Activated naive CD4-positive, alpha-beta T cell treated with anti-CD3 and anti-CD28 coated beads, Interleukin-2, amount 10 ng/mL, durations not matched to agents 7 days and 5 days (primary cell): ENCODE results near the gene RABGGTA.

Experiments
- CTCF ChIA-PET: fragments of 350-600 bp; sonication (Branson Sonifier 250); formaldehyde crosslinking; loops from one replicate; lab custom pipeline; 2021; ENCODE audit warnings: antibody characterized with exemption; lab: Charles Lee
- DNase-seq: peaks from one replicate; pipeline ENCODE4 v3.0.0-alpha.2; 2020
- H3K27ac Mint-ChIP-seq: one replicate; pipeline ENCODE4 v1.8.0; 2021; ENCODE audit warnings: mild to moderate bottlenecking, moderate library complexity, mixed read lengths
- H3K27me3 Mint-ChIP-seq: one replicate; pipeline ENCODE4 v1.8.0; 2021; ENCODE audit warnings: mild to moderate bottlenecking, mixed read lengths
- H3K36me3 Mint-ChIP-seq: one replicate; pipeline ENCODE4 v1.8.0; 2021; ENCODE audit warnings: mixed read lengths
- H3K4me1 Mint-ChIP-seq: one replicate; pipeline ENCODE4 v1.8.0; 2021; ENCODE audit warnings: mixed read lengths
- H3K4me3 Mint-ChIP-seq: one replicate; pipeline ENCODE4 v1.8.0; 2021; ENCODE audit warnings: mild to moderate bottlenecking, moderate library complexity, mixed read lengths
- H3K9me3 Mint-ChIP-seq: one replicate; pipeline ENCODE4 v1.8.0; 2021; ENCODE audit warnings: mixed read lengths

Gene RABGGTA

DNA sequence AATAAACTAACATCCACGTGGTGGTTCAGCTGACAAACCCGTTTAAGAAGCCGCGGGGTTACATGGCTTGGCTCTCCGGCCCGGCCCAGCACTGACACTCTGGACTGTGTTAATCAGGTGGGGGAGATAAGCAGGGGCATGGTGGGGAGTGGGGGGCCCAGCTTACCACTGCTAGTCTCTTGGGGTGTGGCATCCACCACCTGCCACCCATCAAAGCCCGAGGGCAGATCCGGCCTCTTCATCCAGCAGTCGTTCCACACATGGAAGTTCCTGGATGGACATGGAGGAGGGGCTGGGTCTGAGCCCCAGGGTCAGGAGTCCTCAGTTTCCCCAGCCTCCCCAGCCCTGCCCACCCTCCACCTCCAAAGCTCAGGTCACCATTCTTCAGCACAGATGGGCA lies 13.3 kb downstream of the RABGGTA start:
- no peaks in the 10 kb centered on the region for H3K9me3 Mint-ChIP-seq
- no peaks in the 10 kb centered on the region for H3K27me3 Mint-ChIP-seq
- no peak for DNase-seq
- CTCF ChIA-PET: interaction anchor here (0.8 to 1.3 kb wide), 2 partner anchors 15 to 52 kb away, joined by 3 to 5 read pairs; partner anchors contain the start of genes LTB4R2 and TINF2
- H3K4me3 Mint-ChIP-seq: no peak overlapping the region
- H3K4me1 Mint-ChIP-seq: no peaks in the 10 kb centered on the region
- H3K36me3 Mint-ChIP-seq: peaks cover 5% of the 10 kb centered on the region
- no peak overlapping the region for H3K27ac Mint-ChIP-seq

GRCh38 chr14:24256960-24257359 lies 14.4 kb downstream of the RABGGTA start:
- Mint-ChIP-seq H3K36me3 (peaks cover 5% of the 10 kb centered on the region), H3K27ac (no peak overlapping the region), H3K4me1 (no peaks in the 10 kb centered on the region), H3K27me3 (no peaks in the 10 kb centered on the region), H3K9me3 (no peaks in the 10 kb centered on the region), H3K4me3 (no peak overlapping the region)
- CTCF ChIA-PET: interaction anchor here (1.0 to 1.3 kb wide), 3 partner anchors 14 to 52 kb away, joined by 3 to 5 read pairs (median 4); partner anchors contain the start of gene TINF2
- no peak for DNase-seq

DNA sequence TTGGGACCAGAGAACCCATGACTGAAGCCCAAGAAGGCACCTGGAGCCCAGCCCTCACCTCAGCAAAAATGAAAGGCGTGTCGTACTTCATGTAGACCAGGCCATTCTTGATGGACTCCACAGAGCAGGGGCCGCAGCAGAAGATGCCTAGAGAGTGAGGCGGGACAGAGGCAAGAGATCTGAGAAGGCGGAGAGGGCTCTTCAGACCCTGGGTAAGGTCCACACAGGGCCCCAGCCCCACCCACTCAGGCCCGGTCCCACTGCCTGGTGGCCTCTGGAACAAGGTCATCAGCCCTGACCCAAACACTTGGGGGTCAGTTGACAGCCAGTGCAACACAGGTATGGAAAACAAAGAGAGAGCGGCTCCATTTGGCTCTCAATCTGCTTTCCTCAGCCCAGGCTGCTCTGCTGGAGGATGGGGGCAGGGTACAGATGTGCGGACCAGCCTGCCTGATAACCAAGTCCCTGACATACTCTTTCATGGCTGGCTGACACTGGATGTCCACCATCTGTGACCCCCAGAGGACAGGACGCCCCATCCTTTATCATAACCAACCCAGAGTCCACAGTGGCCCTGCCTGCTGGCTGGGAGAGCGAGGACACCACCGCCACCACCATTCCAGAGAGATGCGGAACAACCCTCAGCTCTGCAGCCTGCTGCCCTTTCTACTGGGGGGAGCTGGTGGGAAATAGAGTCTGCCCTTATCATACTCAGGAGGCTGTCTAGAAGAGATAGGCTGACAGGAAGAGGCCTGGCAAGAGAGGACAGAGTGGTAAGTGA lies 15.3 kb downstream of the RABGGTA start:
- no peak overlapping the region for H3K4me3 Mint-ChIP-seq

DNA sequence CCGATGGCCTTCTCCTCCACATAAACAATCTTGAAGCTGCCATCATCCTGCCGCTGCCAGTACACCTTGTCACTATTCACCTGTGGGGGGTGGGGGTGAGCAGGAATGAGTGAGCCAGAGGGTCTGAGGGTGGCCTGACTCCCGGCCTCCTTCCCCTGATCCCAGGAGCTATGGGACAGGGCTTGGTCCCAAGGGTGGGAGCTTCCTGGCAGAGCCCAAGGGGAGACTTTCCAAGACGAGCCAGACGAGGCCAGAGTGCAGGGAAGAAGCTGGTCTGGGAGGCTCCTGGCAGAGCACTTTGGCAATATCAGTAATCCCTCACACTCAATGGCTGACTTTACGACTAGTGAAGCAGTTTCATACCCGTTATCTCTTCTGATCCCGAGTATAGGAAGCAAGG lies 16.0 kb downstream of the RABGGTA start:
- no peaks in the 10 kb centered on the region for H3K9me3 Mint-ChIP-seq
- DNase-seq: no peak
- no peaks in the 10 kb centered on the region for H3K27me3 Mint-ChIP-seq
- H3K36me3 Mint-ChIP-seq: peaks cover 5% of the 10 kb centered on the region
- CTCF ChIA-PET: interaction anchor here (1.0 kb wide), 1 partner anchor 41 kb away, joined by 4 read pairs; no protein-coding TSS in a partner anchor
- H3K27ac Mint-ChIP-seq: no peak overlapping the region
- H3K4me1 Mint-ChIP-seq: peaks cover 12% of the 10 kb centered on the region
- H3K4me3 Mint-ChIP-seq: no peak overlapping the region

More for the DNA sequence above, 15.3 kb downstream of the RABGGTA start:
- H3K27me3 Mint-ChIP-seq: no peaks in the 10 kb centered on the region
- H3K9me3 Mint-ChIP-seq: no peaks in the 10 kb centered on the region
- H3K27ac Mint-ChIP-seq: no peak overlapping the region
- DNase-seq: no peak
- CTCF ChIA-PET: interaction anchor here (1.0 to 1.1 kb wide), 3 partner anchors 40 to 52 kb away, joined by 3 to 4 read pairs (median 4); no protein-coding TSS in a partner anchor
- H3K4me1 Mint-ChIP-seq: peaks cover 5% of the 10 kb centered on the region
- H3K36me3 Mint-ChIP-seq: peaks cover 5% of the 10 kb centered on the region

DNA sequence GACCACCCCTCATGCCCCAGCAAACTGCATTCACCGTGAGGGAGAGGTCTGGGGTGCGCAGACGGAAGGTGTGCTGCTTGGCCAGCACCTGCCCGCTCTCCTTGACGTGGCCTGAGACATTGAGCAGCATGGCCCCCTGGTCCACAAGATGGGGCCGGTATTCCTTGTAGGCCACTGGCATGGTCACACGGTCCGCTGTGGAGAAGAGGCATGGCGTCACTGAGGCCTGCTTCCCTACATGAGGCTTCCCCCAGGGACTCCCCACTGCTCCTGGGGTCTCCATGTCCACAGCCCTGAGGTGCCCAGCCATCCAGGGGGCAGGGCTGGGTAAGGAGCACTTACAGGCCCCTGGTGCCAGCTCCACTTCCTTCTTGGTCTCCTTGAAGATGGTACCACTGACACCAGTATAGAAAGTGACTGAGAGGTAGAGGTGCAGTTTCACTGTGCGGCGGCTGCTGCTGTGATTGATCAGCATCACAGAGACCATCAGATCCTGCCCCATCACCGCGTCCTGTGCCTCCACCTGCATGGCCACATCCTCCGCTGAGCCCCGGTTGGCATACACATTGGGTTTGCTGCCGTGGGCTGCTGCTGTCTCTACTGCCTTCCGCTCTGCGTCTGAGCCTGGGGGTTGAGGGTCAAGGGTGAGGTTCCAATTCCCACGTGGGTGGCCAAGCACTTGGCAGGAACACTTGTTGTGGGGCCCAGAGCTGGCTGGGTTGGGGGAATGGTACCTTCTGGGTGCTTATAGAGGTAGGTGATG lies 16.6 kb downstream of the RABGGTA start:
- H3K27me3 Mint-ChIP-seq: no peaks in the 10 kb centered on the region
- H3K4me3 Mint-ChIP-seq: no peak overlapping the region
- H3K4me1 Mint-ChIP-seq: peaks cover 17% of the 10 kb centered on the region
- DNase-seq: no peak
- no peak overlapping the region for H3K27ac Mint-ChIP-seq
- CTCF ChIA-PET: interaction anchor here (0.6 to 1.0 kb wide), 2 partner anchors 13 to 42 kb away, joined by 3 to 4 read pairs; partner anchors contain the start of gene TINF2
- no peaks in the 10 kb centered on the region for H3K9me3 Mint-ChIP-seq
- peaks cover 5% of the 10 kb centered on the region for H3K36me3 Mint-ChIP-seq

DNA sequence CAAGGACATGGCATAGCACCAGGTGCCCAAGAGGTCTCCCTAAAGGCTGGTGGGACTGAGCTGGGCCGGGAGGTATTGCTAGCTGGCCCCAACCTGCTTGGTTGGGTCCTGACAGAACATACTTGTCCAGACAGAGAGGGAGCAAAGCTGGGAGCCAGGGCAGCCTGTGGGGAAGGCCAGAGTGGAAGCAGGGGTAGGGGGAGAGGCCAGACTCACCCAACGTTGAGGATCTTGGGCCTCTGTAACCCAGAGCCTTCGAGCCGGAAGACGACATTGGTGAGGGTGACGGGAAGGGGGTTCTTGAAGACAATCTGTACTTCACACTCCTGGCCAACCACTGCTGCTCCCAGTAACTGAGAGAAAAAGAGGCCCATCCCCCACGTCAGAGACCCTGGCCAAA lies 17.5 kb downstream of the RABGGTA start:
- Mint-ChIP-seq H3K27me3 (no peaks in the 10 kb centered on the region), H3K27ac (no peak overlapping the region)

DNA sequence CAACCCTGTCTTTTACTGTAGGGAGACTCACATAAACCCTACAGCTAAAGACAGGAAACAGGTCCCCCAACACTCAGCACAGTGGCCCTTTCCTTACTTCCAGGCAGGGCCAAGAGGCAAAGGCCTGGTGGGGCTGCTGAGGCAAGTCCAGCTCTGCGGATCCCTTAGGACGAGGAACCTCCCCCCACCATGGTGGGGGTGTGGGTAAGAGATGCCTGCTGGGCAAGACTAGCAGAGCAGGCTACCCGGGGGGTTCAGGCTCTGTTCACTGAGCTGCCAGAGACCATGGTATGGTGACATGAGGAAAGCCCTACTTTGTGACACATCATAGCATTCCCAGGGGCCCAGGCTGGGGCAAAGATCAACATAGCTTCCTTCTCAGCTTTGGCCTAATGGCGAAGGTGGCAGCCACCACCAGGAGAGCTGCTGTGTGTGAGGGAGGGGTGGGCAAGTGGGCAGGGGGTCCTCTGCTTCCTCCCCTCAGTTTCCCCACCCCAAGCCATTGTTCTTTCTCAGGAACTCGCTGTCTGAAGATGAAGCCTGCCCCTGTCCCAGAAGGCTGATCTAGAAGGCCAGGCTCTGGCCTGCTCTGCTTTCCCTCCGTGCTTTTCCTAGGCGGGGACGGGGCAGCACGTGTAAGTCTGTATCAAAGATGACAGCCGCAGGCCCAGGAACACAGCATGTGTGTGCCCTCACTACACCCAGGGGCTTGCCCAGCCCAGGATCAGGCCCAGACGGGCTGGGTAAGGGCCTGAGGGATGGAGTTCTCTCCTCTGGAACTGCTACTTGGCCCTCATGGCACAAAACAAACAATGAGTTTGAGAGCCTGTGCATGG lies 18.9 kb downstream of the RABGGTA start:
- Mint-ChIP-seq H3K4me3 (no peak overlapping the region), H3K27ac (no peak overlapping the region), H3K27me3 (no peaks in the 10 kb centered on the region), H3K4me1 (peaks cover 30% of the 10 kb centered on the region), H3K36me3 (peaks cover 9% of the 10 kb centered on the region), H3K9me3 (no peaks in the 10 kb centered on the region)
- no peak for DNase-seq
- CTCF ChIA-PET: interaction anchor here (0.7 to 2.7 kb wide), 5 partner anchors 10 to 60 kb away, joined by 3 to 12 read pairs (median 4); partner anchors contain the start of genes CIDEB, RABGGTA and TINF2

More for the DNA sequence above, 17.5 kb downstream of the RABGGTA start:
- H3K9me3 Mint-ChIP-seq: no peaks in the 10 kb centered on the region
- H3K4me1 Mint-ChIP-seq: peaks cover 20% of the 10 kb centered on the region
- H3K4me3 Mint-ChIP-seq: no peak overlapping the region
- CTCF ChIA-PET: no interaction called here
- peaks cover 7% of the 10 kb centered on the region for H3K36me3 Mint-ChIP-seq
- DNase-seq: no peak

- Mint-ChIP-seq H3K4me1 (peaks cover 35% of the 10 kb centered on the region), H3K27me3 (no peaks in the 10 kb centered on the region), H3K27ac (no peak overlapping the region), H3K4me3 (no peak overlapping the region), H3K9me3 (no peaks in the 10 kb centered on the region), H3K36me3 (peaks cover 9% of the 10 kb centered on the region)
- CTCF ChIA-PET: interaction anchor here (0.7 to 2.7 kb wide), 7 partner anchors 9 to 82 kb away, joined by 3 to 15 read pairs (median 4); partner anchors contain the start of genes CIDEB, RABGGTA and TINF2
- DNase-seq: no peak
These were observed 19.5 kb downstream of the RABGGTA start for GRCh38 chr14:24251880-24252288.

- H3K4me1 Mint-ChIP-seq: peaks cover 40% of the 10 kb centered on the region
- CTCF ChIA-PET: interaction anchor here (1.0 to 2.7 kb wide), 8 partner anchors 8 to 181 kb away, joined by 3 to 15 read pairs (median 6); partner anchors contain the start of genes CIDEB, RABGGTA and TINF2
- peaks cover 9% of the 10 kb centered on the region for H3K36me3 Mint-ChIP-seq
- no peaks in the 10 kb centered on the region for H3K9me3 Mint-ChIP-seq
- H3K27me3 Mint-ChIP-seq: no peaks in the 10 kb centered on the region
- DNase-seq: no peak
- H3K27ac Mint-ChIP-seq: peak overlapping the region; percentile 53
- H3K4me3 Mint-ChIP-seq: no peak overlapping the region
These were observed 21.0 kb downstream of the RABGGTA start for GRCh38 chr14:24250354-24250753.

DNA sequence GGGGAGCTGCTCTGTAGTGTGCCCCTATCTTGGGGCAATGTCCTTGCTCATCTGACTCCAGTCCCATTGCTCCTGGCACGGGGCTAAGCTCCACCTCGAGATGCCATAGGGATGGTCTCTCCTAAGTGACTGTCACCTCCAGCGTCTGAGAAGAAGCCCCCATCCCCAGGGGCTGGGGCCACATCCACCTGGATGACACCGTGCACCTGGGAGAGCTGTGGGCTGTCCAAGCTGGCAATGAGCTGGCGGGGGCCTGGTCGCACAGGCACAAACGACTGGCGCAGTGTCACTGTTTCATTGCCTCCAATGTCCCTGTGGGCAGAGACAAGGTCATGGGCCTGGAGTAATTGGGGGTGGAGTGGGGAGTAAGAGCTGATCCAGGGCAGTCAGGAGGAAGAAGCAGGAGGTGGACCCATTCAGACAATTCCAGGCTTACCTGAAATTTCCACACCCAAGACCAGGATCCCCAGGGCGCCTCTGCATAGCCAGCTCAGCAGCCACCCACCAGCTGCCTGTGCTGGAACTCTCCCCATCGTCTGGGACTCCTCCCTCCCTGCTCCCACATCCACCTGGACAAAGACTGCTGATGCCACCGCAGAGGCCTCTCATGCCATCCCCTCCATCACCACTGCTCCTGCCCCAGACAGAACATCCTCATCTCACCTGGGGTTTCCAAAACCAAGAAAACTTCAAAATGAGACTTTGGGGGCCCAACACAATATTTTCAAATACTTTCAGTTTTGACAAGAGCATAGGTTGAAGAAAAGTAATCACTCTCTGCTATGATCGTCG lies 22.0 kb downstream of the RABGGTA start:
- H3K36me3 Mint-ChIP-seq: peaks cover 9% of the 10 kb centered on the region
- CTCF ChIA-PET: interaction anchor here (0.9 to 9.1 kb wide), 5 partner anchors 22 to 182 kb away, joined by 3 to 223 read pairs (median 4); partner anchors contain the start of genes CIDEB, DHRS1, NOP9 and RABGGTA
- no peaks in the 10 kb centered on the region for H3K27me3 Mint-ChIP-seq
- no peak for DNase-seq
- H3K4me1 Mint-ChIP-seq: peaks cover 45% of the 10 kb centered on the region
- no peak overlapping the region for H3K4me3 Mint-ChIP-seq
- H3K27ac Mint-ChIP-seq: no peak overlapping the region
- no peaks in the 10 kb centered on the region for H3K9me3 Mint-ChIP-seq

DNA sequence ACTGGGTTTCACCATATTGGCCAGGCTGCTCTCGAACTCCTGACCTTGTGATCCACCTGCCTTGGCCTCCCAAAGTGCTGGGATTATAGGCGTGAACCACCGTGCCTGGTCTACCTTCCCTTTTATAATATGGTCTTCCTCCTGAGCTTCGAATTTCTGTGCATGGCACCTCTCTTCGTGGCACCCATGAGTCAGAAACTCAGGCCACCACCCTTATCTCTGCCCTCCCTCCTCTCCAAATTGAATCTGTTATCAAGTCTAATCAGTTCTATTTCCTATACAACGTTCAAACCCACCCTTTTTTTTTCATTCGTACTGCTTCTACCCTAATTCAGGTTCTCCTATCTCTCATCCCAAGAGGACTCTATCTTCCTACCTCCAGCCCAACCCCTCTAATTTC lies 24.0 kb downstream of the RABGGTA start:
- peak overlapping the region; percentile 90 for H3K27ac Mint-ChIP-seq
- CTCF ChIA-PET: interaction anchor here (1.0 to 9.1 kb wide), 15 partner anchors 21 to 184 kb away, joined by 3 to 223 read pairs (median 6); partner anchors contain the start of genes CIDEB, DHRS1, LTB4R2 and NOP9

DNA sequence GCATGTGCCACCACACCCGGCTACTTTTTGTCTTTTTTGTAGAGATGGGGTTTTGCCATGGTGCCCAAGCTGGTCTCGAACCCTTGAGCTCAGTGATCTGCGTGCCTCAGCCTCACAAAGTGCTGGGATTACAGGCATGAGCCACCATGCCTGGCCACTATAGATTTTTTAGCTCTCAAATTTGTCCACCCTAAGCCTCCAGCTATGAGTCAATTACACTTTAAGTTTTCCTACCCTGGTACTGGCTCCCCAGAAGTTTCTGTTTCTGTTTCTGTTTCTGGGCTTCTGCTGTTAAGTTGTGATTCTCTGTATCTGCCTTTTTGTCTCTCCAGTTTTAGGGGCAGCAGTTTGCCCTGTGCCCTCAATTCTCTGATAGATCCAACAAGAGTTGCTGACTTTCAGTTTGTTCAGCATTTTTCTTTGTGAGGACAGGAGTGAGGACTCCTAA lies 24.6 kb downstream of the RABGGTA start:
- Mint-ChIP-seq H3K27me3 (no peaks in the 10 kb centered on the region), H3K27ac (peak overlapping the region; percentile 90), H3K36me3 (peaks cover 6% of the 10 kb centered on the region), H3K4me3 (peak overlapping the region; percentile 43), H3K4me1 (peaks cover 60% of the 10 kb centered on the region), H3K9me3 (no peaks in the 10 kb centered on the region)
- DNase-seq: peak; percentile 48
- CTCF ChIA-PET: interaction anchor here (1.0 to 9.1 kb wide), 13 partner anchors 22 to 185 kb away, joined by 3 to 223 read pairs (median 9); partner anchors contain the start of genes CIDEB, DHRS1, LTB4R2 and NOP9

More for the DNA sequence above, 24.0 kb downstream of the RABGGTA start:
- no peak for DNase-seq
- no peaks in the 10 kb centered on the region for H3K27me3 Mint-ChIP-seq
- peak overlapping the region; percentile 2 for H3K4me3 Mint-ChIP-seq
- H3K36me3 Mint-ChIP-seq: peaks cover 3% of the 10 kb centered on the region
- H3K9me3 Mint-ChIP-seq: no peaks in the 10 kb centered on the region
- H3K4me1 Mint-ChIP-seq: peaks cover 57% of the 10 kb centered on the region
